HCT116 (cell line): ENCODE data around the gene CD28. TPM values are rescaled to one million over a fixed set of nuclear protein-coding genes. Genes with fewer than 3 reads are reported as not detected.

Experiments
- ATAC-seq: fragments of 200-7000 bp; cut with Tn5 transposase; 2 replicates; pipeline ENCODE4 v1.9.1; 2020; ENCODE audit warnings: mild to moderate bottlenecking, moderate library complexity
- BruUV-seq: library from RNA; stranded (reverse); fragments of 400-500 nt; replicated peaks from 2 replicates; lab custom pipeline; 2021; lab: Mats Ljungman, UMichigan
- CTCF ChIA-PET: fragments of 300-600 bp; sonication (Branson Sonifier 250); formaldehyde crosslinking; loops from one replicate; lab custom pipeline; 2021; ENCODE audit warnings: antibody characterized with exemption; lab: Charles Lee
- POLR2A ChIA-PET: fragments of 300-600, 350-600 bp; sonication (Branson Sonifier 250); formaldehyde crosslinking; loops from one replicate; lab custom pipeline; 2021; ENCODE audit warnings: antibody characterized with exemption; lab: Charles Lee
- RAD21 ChIA-PET, 2 experiments: fragments of 300-600 bp; sonication (Branson Sonifier 250); formaldehyde crosslinking; loops; one replicate each; lab custom pipeline; 2023; ENCODE audit warnings: low total read pairs in 2 of 2; ENCODE audit not compliant: uncharacterized antibody in 2 of 2, unreplicated experiment in 2 of 2, low non-redundant PET in 1 of 2; lab: Charles Lee
- DNase-seq: peaks from one replicate; pipeline ENCODE4 v3.0.0-alpha.2; 2010; ENCODE audit warnings: low read depth, low spot score
- H2AFZ ChIP-seq: fragments of 200-600 bp; shearing (Covaris generic), sonication (generic); 2 replicates; pipeline ENCODE4 v1.6.1; 2017; ENCODE audit warnings: low read depth, mixed run types, mixed read lengths, antibody characterized with exemption, low read length; ENCODE audit not compliant: poor library complexity, severe bottlenecking
- H3K27ac ChIP-seq: 2 replicates; pipeline ENCODE4 v1.5.1; 2012; ENCODE audit warnings: low read depth, low read length
- H3K27me3 ChIP-seq: fragments of 200-600 bp; sonication (generic); 2 replicates; pipeline ENCODE4 v1.6.1; 2016; ENCODE audit warnings: mixed run types, low read length, mixed read lengths; ENCODE audit not compliant: insufficient read depth
- H3K36me3 ChIP-seq, 2 experiments: fragments of 200-500 bp in 1 of 2; fragments of 200-600 bp in 1 of 2; sonication (Bioruptor generic) in 1 of 2; sonication (generic) in 1 of 2; 2 replicates each; pipeline versions ENCODE4 v1.5.1 to v1.6.1; 2014 to 2016; ENCODE audit warnings: low read length in 2 of 2, inconsistent platforms in 1 of 2, mixed read lengths in 1 of 2, mixed run types in 1 of 2; ENCODE audit not compliant: insufficient read depth in 2 of 2, control insufficient read depth in 1 of 2
- H3K4me1 ChIP-seq, 2 experiments: fragments of 200-600 bp in 1 of 2; sonication (generic) in 1 of 2; 2 replicates each; pipeline versions ENCODE4 v1.5.1 to v1.6.1; 2012 to 2017; ENCODE audit warnings: low read length in 2 of 2, inconsistent platforms in 1 of 2, mild to moderate bottlenecking in 1 of 2, mixed read lengths in 1 of 2, mixed run types in 1 of 2, moderate library complexity in 1 of 2; ENCODE audit not compliant: insufficient read depth in 2 of 2, control insufficient read depth in 1 of 2
- H3K4me2 ChIP-seq: fragments of 200-600 bp; sonication (generic); 2 replicates; pipeline ENCODE4 v1.6.1; 2017; ENCODE audit warnings: mixed run types, low read length, mixed read lengths
- H3K4me3 ChIP-seq, 2 experiments: fragments of 200-600 bp in 1 of 2; sonication (generic) in 1 of 2; replicated peaks in 1 of 2; 2 replicates each; pipeline ENCODE4 v1.5.1; 2011 to 2016; ENCODE audit warnings: low read length in 2 of 2, control low read depth in 1 of 2, low read depth in 1 of 2, mild to moderate bottlenecking in 1 of 2, mixed read lengths in 1 of 2, mixed run types in 1 of 2
- H3K79me2 ChIP-seq: fragments of 200-600 bp; sonication (generic); 2 replicates; pipeline ENCODE4 v1.6.1; 2017; ENCODE audit warnings: mild to moderate bottlenecking, mixed run types, low read length, moderate library complexity, mixed read lengths; ENCODE audit not compliant: insufficient read depth
- H3K9ac ChIP-seq: fragments of 200-600 bp; sonication (generic); 2 replicates; pipeline ENCODE4 v1.6.1; 2016; ENCODE audit warnings: low read length, mixed read lengths
- H3K9me2 ChIP-seq: fragments of 200-600 bp; sonication (generic), shearing (Covaris generic); 2 replicates; pipeline ENCODE4 v1.6.1; 2017; ENCODE audit warnings: mixed run types, mild to moderate bottlenecking, moderate library complexity; ENCODE audit not compliant: insufficient read depth
- H3K9me3 ChIP-seq, 2 experiments: fragments of 200-500 bp in 1 of 2; fragments of 200-600 bp in 1 of 2; sonication (Bioruptor generic) in 1 of 2; sonication (generic) in 1 of 2; 2 replicates each; pipeline ENCODE4 v1.6.1; 2014 to 2017; ENCODE audit warnings: low read length in 2 of 2, mixed read lengths in 2 of 2, inconsistent platforms in 1 of 2, low read depth in 1 of 2, mild to moderate bottlenecking in 1 of 2, mixed run types in 1 of 2, moderate library complexity in 1 of 2; ENCODE audit not compliant: control insufficient read depth in 1 of 2, insufficient read depth in 1 of 2
- H4K20me1 ChIP-seq: fragments of 200-600 bp; sonication (generic), shearing (Covaris generic); 2 replicates; pipeline ENCODE4 v1.6.1; 2017; ENCODE audit warnings: mixed run types, mild to moderate bottlenecking, moderate library complexity; ENCODE audit not compliant: insufficient read depth
- CEBPB ChIP-seq: IDR thresholded peaks from 2 replicates; pipeline ENCODE4 v1.6.1; 2012; ENCODE audit warnings: low read depth
- CTCF ChIP-seq, 3 experiments: fragments of 200-600 bp in 1 of 3; sonication (generic) in 1 of 3; IDR thresholded peaks in 2 of 3; conservative IDR thresholded peaks in 1 of 3; 2 replicates each; pipeline ENCODE4 v1.5.1; 2012 to 2017; ENCODE audit warnings: low read depth in 2 of 3, low read length in 2 of 3, antibody characterized with exemption in 1 of 3, borderline replicate concordance in 1 of 3, control low read depth in 1 of 3, mild to moderate bottlenecking in 1 of 3, mixed read lengths in 1 of 3, mixed run types in 1 of 3, moderate library complexity in 1 of 3; ENCODE audit not compliant: insufficient read depth in 1 of 3
- EGR1 ChIP-seq: IDR thresholded peaks from 2 replicates; pipeline ENCODE4 v1.6.1; 2012; ENCODE audit warnings: low read depth
- ELF1 ChIP-seq: IDR thresholded peaks from 2 replicates; pipeline ENCODE4 v1.6.1; 2012; ENCODE audit warnings: low read depth, borderline replicate concordance
- EZH2 ChIP-seq: fragments of 200-600 bp; sonication (generic); IDR thresholded peaks from 2 replicates; pipeline ENCODE4 v1.6.1; 2017; ENCODE audit warnings: antibody characterized with exemption, mixed run types
- EZH2phosphoT487 ChIP-seq: fragments of 200-600 bp; IDR thresholded peaks from 2 replicates; pipeline ENCODE4 v1.6.1; 2018; ENCODE audit warnings: antibody characterized with exemption, borderline replicate concordance
- FOSL1 ChIP-seq: IDR thresholded peaks from 2 replicates; pipeline ENCODE4 v1.6.1; 2012; ENCODE audit warnings: low read depth
- JUND ChIP-seq: IDR thresholded peaks from 2 replicates; pipeline ENCODE4 v1.6.1; 2012
- MAX ChIP-seq: IDR thresholded peaks from 2 replicates; pipeline ENCODE4 v1.6.1; 2012
- POLR2A ChIP-seq: IDR thresholded peaks from 2 replicates; pipeline ENCODE4 v1.7.0; 2011; ENCODE audit warnings: borderline replicate concordance; ENCODE audit not compliant: insufficient read depth, insufficient read length; ENCODE audit errors: extremely low read depth
- POLR2AphosphoS5 ChIP-seq: IDR thresholded peaks from 2 replicates; pipeline ENCODE4 v1.6.1; 2011; ENCODE audit warnings: mild to moderate bottlenecking, low read depth, low read length, moderate library complexity
- RAD21 ChIP-seq: IDR thresholded peaks from 2 replicates; pipeline ENCODE4 v1.6.1; 2012; ENCODE audit warnings: low read depth, mild to moderate bottlenecking
- REST ChIP-seq: IDR thresholded peaks from 2 replicates; pipeline ENCODE4 v1.6.1; 2012; ENCODE audit warnings: low read depth
- SIN3A ChIP-seq: IDR thresholded peaks from 2 replicates; pipeline ENCODE4 v1.6.1; 2012; ENCODE audit warnings: low read depth
- SP1 ChIP-seq: IDR thresholded peaks from 2 replicates; pipeline ENCODE4 v1.6.1; 2012; ENCODE audit warnings: low read depth
- SRF ChIP-seq: IDR thresholded peaks from 2 replicates; pipeline ENCODE4 v1.6.1; 2012; ENCODE audit warnings: low read depth
- TCF7L2 ChIP-seq: IDR thresholded peaks from 2 replicates; pipeline ENCODE4 v1.7.0; 2011; ENCODE audit warnings: borderline replicate concordance, inconsistent platforms; ENCODE audit not compliant: insufficient read depth, insufficient read length; ENCODE audit errors: extremely low read depth
- YY1 ChIP-seq: IDR thresholded peaks from 2 replicates; pipeline ENCODE4 v1.6.1; 2011; ENCODE audit warnings: low read length, low read depth, moderate library complexity, mild to moderate bottlenecking; ENCODE audit not compliant: insufficient replicate concordance; ENCODE audit errors: extremely low read depth
- ZBTB33 ChIP-seq: IDR thresholded peaks from 2 replicates; pipeline ENCODE4 v1.6.1; 2011; ENCODE audit warnings: mild to moderate bottlenecking, low read length, moderate library complexity; ENCODE audit not compliant: insufficient replicate concordance; ENCODE audit errors: extremely low read depth
- ZNF274 ChIP-seq: fragments of 200-500 bp; sonication (Bioruptor generic); IDR thresholded peaks from 2 replicates; pipeline ENCODE4 v1.6.1; 2014; ENCODE audit warnings: mild to moderate bottlenecking, low read depth, low read length, inconsistent platforms
- intact Hi-C: fragments of 100-400 bp; cut with micrococcal nuclease; formaldehyde crosslinking; loops from 2 replicates; pipeline ENCODE4 v1.10.0; 2022
- total RNA-seq: library from RNA; stranded (reverse); gene quantifications from one replicate; pipeline ENCODE4 v1.2.1, GENCODE V29; 2021; ENCODE audit not compliant: unreplicated experiment

CD28 gene
- total RNA-seq, 1 experiment from 2014 or later: 0.37 TPM

GRCh38 chr2:203678971-203679370 is 27.5 kb upstream of the CD28 start (continued):
- TF ChIP-seq ELF1 (no peak), EZH2phosphoT487 (no peak), SRF (no peak), FOSL1 (no peak)

- ChIA-PET CTCF (no interaction called here), RAD21 (no interaction called here)
- no peak for ATAC-seq
These were observed 27.0 kb upstream of the CD28 start for GRCh38 chr2:203679401-203679800.

More at GRCh38 chr2:203679401-203679800, 27.0 kb upstream of the CD28 start:
- TF ChIP-seq ZNF274 (no peak), ZBTB33 (no peak), RAD21 (no peak), EGR1 (no peak), JUND (no peak), CTCF (IDR thresholded peaks at IDR 0.05 in 2 of 3, conservative IDR thresholded peaks at IDR 0.05 in 1 of 3; ENCODE audit: borderline replicate concordance in 1 of 3, insufficient read depth in 1 of 3, low read depth in 2 of 3, low read length in 2 of 3) (no peak), POLR2AphosphoS5 (no peak), EZH2phosphoT487 (no peak), SP1 (no peak), TCF7L2 (no peak), ELF1 (no peak), SRF (no peak), YY1 (no peak), REST (no peak), EZH2 (no peak), SIN3A (no peak), MAX (no peak), CEBPB (no peak), POLR2A (no peak)
- Histone ChIP-seq H3K9me2 (no peaks in the 10 kb centered on the region), H3K27ac (no peak overlapping the region), H3K4me2 (no peak overlapping the region), H3K4me1 (no peaks in the 10 kb centered on the region), H3K27me3 (no peaks in the 10 kb centered on the region), H3K79me2 (no peaks in the 10 kb centered on the region), H3K9me3 (no peaks in the 10 kb centered on the region), H3K36me3 (no peaks in the 10 kb centered on the region), H3K4me3 (no peak overlapping the region), H3K9ac (no peak overlapping the region), H2AFZ (no peak overlapping the region), H4K20me1 (no peaks in the 10 kb centered on the region)
- no TSS peak for BruUV-seq
- POLR2A ChIA-PET: no interaction called here
- DNase-seq: no peak
- intact Hi-C loops: no loop called here
